GM19099 (cell line): ENCODE data around the gene IRAK2.

Experiments used
- POLR2A ChIP-seq: IDR thresholded peaks from 3 replicates; pipeline ENCODE4 v1.6.1; 2011; ENCODE audit warnings: low read depth; ENCODE audit not compliant: insufficient read length; ENCODE audit errors: extremely low read depth

IRAK2 gene

DNA sequence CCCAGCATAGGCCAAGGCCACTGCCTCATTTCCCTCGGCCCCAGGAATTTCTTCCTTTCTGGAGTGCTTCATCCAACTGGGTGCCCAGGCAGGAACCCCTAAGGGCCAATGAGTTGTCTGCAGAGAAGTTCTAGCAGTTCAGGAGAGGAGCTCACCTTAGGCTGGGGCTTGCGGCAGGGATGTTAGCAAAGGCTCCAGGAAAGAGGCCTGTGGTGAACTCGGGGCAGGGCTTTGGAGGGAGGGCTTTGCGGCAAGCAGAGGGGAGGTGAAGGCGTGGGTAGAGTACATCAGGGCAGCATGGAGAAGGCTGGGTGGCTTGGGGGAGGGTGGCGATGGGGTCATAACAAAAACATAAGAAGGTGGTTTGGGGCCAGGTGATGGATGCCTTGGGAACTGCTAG lies 126.9 kb downstream of the IRAK2 start:
- no peak for TF ChIP-seq POLR2A

DNA sequence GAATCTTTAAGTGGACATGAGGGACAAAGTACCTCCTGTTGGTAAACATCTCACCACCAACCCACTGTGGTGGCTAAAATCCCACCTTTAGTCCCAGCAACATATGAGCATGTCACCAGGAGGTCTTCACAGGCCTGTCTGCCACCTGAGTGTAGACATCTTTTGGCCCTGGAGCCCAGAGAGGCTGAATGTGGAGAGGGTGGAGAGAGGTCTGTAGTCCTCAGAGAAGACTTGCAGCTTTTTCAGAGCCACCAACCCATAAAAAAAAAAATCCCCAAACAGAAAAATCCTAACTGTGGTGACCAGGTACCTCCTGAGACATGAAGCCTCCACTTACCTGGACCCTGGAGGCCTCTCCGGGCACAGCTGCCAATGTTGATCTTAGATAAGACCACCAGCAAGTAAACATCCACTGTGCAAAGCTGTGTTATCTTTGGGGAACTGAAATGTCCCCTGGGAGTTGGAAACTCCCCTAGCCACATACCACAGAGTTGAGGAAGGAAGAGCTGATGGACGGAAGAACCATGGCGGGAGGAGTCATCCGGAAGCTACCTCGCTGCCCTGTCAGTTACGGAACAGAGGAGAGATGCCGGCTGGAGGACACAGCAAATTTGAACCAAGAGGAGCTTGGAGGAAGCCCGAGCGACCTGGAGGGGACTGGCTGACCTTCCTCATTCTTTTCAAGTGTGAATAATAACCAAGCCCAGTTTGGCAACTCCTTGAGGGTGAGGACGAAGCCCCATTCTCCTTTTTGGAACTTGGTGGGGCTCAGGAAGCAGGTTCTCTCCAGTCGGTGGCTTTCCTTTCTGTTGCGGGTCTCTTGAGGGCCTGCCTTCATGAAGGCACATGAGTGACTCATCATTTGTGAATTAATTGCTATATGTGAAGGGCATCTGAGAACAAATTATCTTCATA lies 128.0 kb downstream of the IRAK2 start, which contains the start of gene GHRL:
TSS of gene GHRL (minus strand) at position 443 of the 915 bp plus-strand sequence. CDS start 2,767 bp downstream, outside the sequence.
- peak; percentile 74 for TF ChIP-seq POLR2A
